ENCODE measurements around the gene AFM.

- TF ChIP-seq CTCF (IDR thresholded peaks at IDR 0.05 in 4 of 5, conservative IDR thresholded peaks at IDR 0.05 in 1 of 5) (no peak), POLR2A (IDR thresholded peaks at IDR 0.05) (no peak)
These were observed 38.3 kb upstream of the AFM start for GRCh38 chr4:73443224-73443623.
